GM12873 (cell line): ENCODE measurements around the gene DEFB112.

Experiments
- TF ChIP-seq, protein P1 (sequence below): IDR thresholded peaks from 2 replicates; pipeline ENCODE4 v1.5.1; 2012; ENCODE audit warnings: low read depth, mild to moderate bottlenecking, moderate library complexity, low read length, control low read depth; ENCODE audit not compliant: insufficient read depth; ENCODE audit errors: missing control alignments

Gene DEFB112

DNA sequence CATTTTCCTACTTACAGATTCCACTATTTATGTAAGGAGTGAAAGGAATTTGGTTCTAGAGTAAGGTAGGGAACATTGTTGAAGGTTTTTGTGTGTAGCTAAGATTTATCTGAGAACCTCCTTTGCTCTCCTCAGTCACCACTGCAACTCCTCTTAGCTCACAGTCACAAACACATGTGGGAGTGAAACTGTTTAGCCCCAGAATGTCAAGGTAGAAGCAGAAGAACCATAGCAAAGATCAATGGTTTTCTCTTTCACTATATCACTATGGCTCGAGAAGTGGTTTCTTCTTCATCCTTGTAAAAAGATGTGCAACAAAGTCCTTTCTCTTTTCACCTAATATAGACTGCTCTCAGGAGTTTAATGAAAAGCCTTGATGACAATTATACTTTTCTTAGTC lies 6.5 kb upstream of the DEFB112 start:
- TF ChIP-seq, protein P1, sequence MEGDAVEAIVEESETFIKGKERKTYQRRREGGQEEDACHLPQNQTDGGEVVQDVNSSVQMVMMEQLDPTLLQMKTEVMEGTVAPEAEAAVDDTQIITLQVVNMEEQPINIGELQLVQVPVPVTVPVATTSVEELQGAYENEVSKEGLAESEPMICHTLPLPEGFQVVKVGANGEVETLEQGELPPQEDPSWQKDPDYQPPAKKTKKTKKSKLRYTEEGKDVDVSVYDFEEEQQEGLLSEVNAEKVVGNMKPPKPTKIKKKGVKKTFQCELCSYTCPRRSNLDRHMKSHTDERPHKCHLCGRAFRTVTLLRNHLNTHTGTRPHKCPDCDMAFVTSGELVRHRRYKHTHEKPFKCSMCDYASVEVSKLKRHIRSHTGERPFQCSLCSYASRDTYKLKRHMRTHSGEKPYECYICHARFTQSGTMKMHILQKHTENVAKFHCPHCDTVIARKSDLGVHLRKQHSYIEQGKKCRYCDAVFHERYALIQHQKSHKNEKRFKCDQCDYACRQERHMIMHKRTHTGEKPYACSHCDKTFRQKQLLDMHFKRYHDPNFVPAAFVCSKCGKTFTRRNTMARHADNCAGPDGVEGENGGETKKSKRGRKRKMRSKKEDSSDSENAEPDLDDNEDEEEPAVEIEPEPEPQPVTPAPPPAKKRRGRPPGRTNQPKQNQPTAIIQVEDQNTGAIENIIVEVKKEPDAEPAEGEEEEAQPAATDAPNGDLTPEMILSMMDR = no peak

- TF ChIP-seq, protein P1 = no peak
Measured at GRCh38 chr6:50047026-50047425, 2.7 kb downstream of the DEFB112 start.

DNA sequence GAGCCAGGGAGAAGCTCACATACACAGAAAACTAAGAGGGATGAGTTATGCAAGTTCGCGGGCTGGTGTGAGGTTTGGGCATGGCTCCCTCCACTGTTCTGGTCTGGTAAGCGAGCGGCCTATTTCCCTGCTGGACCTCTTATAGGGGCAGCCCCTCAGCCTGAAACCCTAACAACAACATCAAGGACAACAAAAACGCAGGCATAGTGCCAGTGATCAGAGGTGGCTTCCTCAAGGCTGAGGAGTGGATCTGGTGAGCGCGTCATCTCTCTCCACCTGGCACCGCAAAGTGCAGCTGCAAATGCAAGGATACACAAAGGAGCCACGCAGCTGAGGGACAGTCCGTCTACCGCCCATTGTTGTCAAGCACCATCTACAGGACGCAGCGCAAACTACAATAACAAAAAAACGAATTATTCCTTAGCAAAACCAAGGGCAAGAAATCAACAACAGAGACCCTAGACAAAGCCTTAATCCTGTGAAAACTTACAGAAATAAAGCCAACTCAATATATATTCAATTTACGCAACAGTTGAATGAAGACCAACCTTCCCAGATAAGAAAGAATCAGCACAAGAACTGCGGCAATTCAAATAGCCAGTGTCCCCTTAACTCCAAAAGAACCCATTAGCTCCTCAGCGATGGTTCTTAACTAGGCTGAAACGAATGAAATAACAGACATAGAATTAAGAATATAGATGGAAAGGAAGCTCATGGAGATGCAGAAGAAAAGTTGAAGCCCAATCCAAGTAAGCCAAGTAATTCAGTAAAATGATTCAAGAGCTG lies 18.8 kb downstream of the DEFB112 start:
- TF ChIP-seq, protein P1 = peak; percentile 57

DNA sequence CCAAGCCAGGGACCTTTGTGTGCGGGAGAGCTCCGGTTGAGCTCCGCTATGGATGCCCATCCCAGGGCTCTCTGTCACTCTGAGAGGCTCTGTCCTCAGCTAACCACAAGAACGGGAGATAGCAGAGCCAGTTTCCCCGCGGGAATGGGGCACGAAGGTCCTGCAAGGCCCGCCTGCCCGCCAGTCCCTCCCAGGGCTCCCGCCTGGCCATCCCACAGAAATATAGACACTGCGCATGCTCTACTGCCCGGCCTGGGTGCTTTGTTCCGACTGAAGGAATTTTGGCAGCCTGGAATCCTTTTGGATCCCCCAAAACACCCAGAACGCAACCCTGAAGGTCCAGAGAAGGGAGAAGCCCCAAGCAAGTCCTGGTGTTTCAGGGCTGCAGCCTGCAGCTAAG lies 19.4 kb downstream of the DEFB112 start:
- TF ChIP-seq, protein P1 = no peak

- TF ChIP-seq, protein P1 = no peak
Measured at GRCh38 chr6:50025258-50025657, 24.5 kb downstream of the DEFB112 start.

DNA sequence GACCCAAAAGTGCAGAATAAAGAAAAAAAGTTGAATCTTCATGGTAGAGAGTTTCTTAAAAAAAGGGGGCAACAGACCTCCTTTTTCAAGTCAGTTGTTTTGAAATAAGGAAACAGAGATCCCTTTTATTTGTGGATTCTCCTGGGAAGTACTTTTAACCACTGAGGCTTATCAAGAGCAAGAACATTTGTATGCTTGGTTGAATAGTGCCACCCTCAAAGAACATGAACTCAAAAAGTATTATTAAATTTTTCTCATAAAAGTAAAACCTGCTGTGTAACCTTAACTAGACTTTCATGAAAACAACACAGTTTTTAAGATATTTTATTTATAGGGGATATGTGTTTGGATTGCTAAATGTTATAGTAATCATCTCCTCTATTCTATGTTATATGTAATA lies 27.8 kb downstream of the DEFB112 start, which contains the start of gene DEFB110:
Gene DEFB110, minus strand, starts transcription at position 101 of the 400 bp plus-strand sequence. Its CDS starts 59 bp downstream, at position 42.
- TF ChIP-seq, protein P1 = no peak

- TF ChIP-seq, protein P1 = no peak
Measured at GRCh38 chr6:50007819-50008218, 41.9 kb downstream of the DEFB112 start.
